Keratinocyte (primary cell): Measurements from ENCODE around the gene MED16. TPM values are rescaled to one million over a fixed set of nuclear protein-coding genes. Genes with fewer than 3 reads are reported as not detected.

Experiments used
- DNase-seq: peaks from one replicate; pipeline ENCODE4 v3.0.0-alpha.2; 2011; ENCODE audit warnings: low read depth, missing footprints, low spot score
- FAIRE-seq: peaks from 2 replicates; lab custom pipeline; 2011; peaks lifted over from hg19 to GRCh38; lab: Jason Lieb, UNC
- H2AFZ ChIP-seq: 2 replicates; pipeline ENCODE4 v1.6.0; 2012; ENCODE audit warnings: low read length, control low read depth, inconsistent platforms; ENCODE audit not compliant: control insufficient read depth
- H3K27ac ChIP-seq: 2 replicates; pipeline ENCODE4 v1.5.1; 2011; ENCODE audit warnings: low read length; ENCODE audit not compliant: control insufficient read depth, insufficient read depth
- H3K27me3 ChIP-seq: 3 replicates; pipeline ENCODE4 v1.6.0; 2011; ENCODE audit warnings: low read length; ENCODE audit not compliant: control insufficient read depth, insufficient read depth; ENCODE audit errors: extremely low read depth
- H3K36me3 ChIP-seq, 2 experiments: 2 replicates in 1 of 2; 3 replicates in 1 of 2; pipeline ENCODE4 v1.5.1; 2011; ENCODE audit warnings: low read length in 2 of 2, mild to moderate bottlenecking in 1 of 2; ENCODE audit not compliant: control insufficient read depth in 2 of 2, insufficient read depth in 2 of 2; ENCODE audit errors: extremely low read depth in 1 of 2
- H3K4me1 ChIP-seq: 3 replicates; pipeline ENCODE4 v1.5.1; 2011; ENCODE audit warnings: low read length; ENCODE audit not compliant: control insufficient read depth, insufficient read depth; ENCODE audit errors: extremely low read depth
- H3K4me2 ChIP-seq: 3 replicates; pipeline ENCODE4 v1.6.0; 2011; ENCODE audit warnings: low read depth, low read length; ENCODE audit not compliant: control insufficient read depth, insufficient read depth; ENCODE audit errors: extremely low read depth
- H3K4me3 ChIP-seq, 3 experiments: fragments of 200-600 bp in 1 of 3; sonication (generic) in 1 of 3; 2 replicates in 2 of 3; 3 replicates in 1 of 3; pipeline ENCODE4 v1.5.1; 2011 to 2016; ENCODE audit warnings: low read length in 3 of 3, mild to moderate bottlenecking in 3 of 3, control low read depth in 2 of 3, inconsistent platforms in 1 of 3, low read depth in 1 of 3, mixed read lengths in 1 of 3, mixed run types in 1 of 3, moderate library complexity in 1 of 3; ENCODE audit not compliant: control insufficient read depth in 2 of 3, insufficient read depth in 2 of 3; ENCODE audit errors: extremely low read depth in 1 of 3
- H3K79me2 ChIP-seq: 2 replicates; pipeline ENCODE4 v1.6.0; 2012; ENCODE audit warnings: low read length; ENCODE audit not compliant: control insufficient read depth, insufficient read depth
- H3K9ac ChIP-seq: 3 replicates; pipeline ENCODE4 v1.6.0; 2011; ENCODE audit warnings: low read length; ENCODE audit not compliant: control insufficient read depth, insufficient read depth; ENCODE audit errors: extremely low read depth
- H3K9me1 ChIP-seq: 3 replicates; pipeline ENCODE4 v1.6.0; 2011; ENCODE audit warnings: low read length; ENCODE audit not compliant: control insufficient read depth, insufficient read depth; ENCODE audit errors: extremely low read depth
- H3K9me3 ChIP-seq: 2 replicates; pipeline ENCODE4 v1.5.1; 2012; ENCODE audit warnings: low read depth, low read length; ENCODE audit not compliant: control insufficient read depth
- H4K20me1 ChIP-seq: 3 replicates; pipeline ENCODE4 v1.6.0; 2011; ENCODE audit warnings: low read length; ENCODE audit not compliant: control insufficient read depth, insufficient read depth; ENCODE audit errors: extremely low read depth
- EZH2 ChIP-seq: IDR thresholded peaks from one replicate; pipeline ENCODE4 v1.6.1; 2012; ENCODE audit warnings: inconsistent platforms, mild to moderate bottlenecking, low read length, moderate library complexity
- dilution Hi-C: fragments of 300-500 bp; cut with MboI; formaldehyde crosslinking; loops from one replicate; pipeline ENCODE4 v1.7.0; 2020; ENCODE audit warnings: low sequenced_read_pairs; ENCODE audit not compliant: extremely low pct_ligation_motif_present
- polyA plus RNA-seq, 5 experiments: library from polyadenylated mRNA; depleted of rRNA in 3 of 5; stranded (reverse) in 3 of 5; stranded (forward) in 1 of 5; unstranded in 1 of 5; fragments of >200 nt; gene quantifications; 1 replicate in 1 of 5; 2 replicates in 3 of 5; 3 replicates in 1 of 5; pipeline versions ENCODE4 v1.2.1 to v1.2.3, GENCODE V29; 2011 to 2012; ENCODE audit warnings: missing spikeins in 2 of 5, low read depth in 1 of 5, low replicate concordance in 1 of 5
- TF ChIP-seq, protein P1 (sequence below), 3 experiments: IDR thresholded peaks in 1 of 3; conservative IDR thresholded peaks in 1 of 3; optimal IDR thresholded peaks in 1 of 3; 2 replicates in 2 of 3; 3 replicates in 1 of 3; pipeline versions ENCODE3 to v1.5.1; 2011; ENCODE audit warnings: low read length in 3 of 3, mild to moderate bottlenecking in 3 of 3, moderate library complexity in 2 of 3, control low read depth in 1 of 3, inconsistent platforms in 1 of 3; ENCODE audit not compliant: insufficient read depth in 2 of 3; ENCODE audit errors: extremely low read depth in 1 of 3

The MED16 gene
- polyA plus RNA-seq, 1 donor (not counting 4 experiments of a cell fraction or from before 2014, with no cell fraction given), result 9.7 TPM

DNA sequence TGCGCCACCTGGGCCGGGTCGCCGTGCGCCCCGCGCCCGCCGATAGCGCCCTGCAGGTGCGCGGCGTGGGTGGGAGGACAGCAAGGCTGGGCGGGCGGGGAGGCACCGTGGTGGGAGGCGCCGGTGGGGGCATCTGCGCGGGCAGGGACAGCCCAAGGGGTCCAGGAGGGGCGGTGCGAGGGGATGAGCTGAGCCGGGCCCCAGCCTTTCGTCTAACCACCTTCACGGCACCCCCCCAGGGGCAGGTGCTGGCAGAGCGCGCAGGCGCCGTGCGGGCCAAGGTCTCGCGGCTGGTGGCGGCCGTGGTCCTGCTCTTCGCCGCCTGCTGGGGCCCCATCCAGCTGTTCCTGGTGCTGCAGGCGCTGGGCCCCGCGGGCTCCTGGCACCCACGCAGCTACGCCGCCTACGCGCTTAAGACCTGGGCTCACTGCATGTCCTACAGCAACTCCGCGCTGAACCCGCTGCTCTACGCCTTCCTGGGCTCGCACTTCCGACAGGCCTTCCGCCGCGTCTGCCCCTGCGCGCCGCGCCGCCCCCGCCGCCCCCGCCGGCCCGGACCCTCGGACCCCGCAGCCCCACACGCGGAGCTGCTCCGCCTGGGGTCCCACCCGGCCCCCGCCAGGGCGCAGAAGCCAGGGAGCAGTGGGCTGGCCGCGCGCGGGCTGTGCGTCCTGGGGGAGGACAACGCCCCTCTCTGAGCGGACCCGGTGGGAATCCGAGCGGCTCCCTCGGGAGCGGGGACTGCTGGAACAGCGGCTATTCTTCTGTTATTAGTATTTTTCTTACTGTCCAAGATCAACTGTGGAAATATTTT, 27.3 kb upstream of the MED16 start:
- FAIRE-seq (no peak), DNase-seq (no peak)
- Histone ChIP-seq H3K9ac (no peak overlapping the region), H3K4me2 (peak overlapping the region; percentile 48), H3K79me2 (no peaks in the 10 kb centered on the region), H3K27ac (no peak overlapping the region), H3K4me3 (peak overlapping the region in 1 of 3 experiments; percentile 27), H3K27me3 (peaks cover 43% of the 10 kb centered on the region), H3K4me1 (peaks cover 9% of the 10 kb centered on the region), H4K20me1 (no peaks in the 10 kb centered on the region), H3K9me3 (no peaks in the 10 kb centered on the region), H2AFZ (no peak overlapping the region), H3K9me1 (no peaks in the 10 kb centered on the region), H3K36me3 (no peaks in the 10 kb centered on the region)
- dilution Hi-C loops, result no loop called here
- TF ChIP-seq EZH2, result no peak
- TF ChIP-seq, protein P1, sequence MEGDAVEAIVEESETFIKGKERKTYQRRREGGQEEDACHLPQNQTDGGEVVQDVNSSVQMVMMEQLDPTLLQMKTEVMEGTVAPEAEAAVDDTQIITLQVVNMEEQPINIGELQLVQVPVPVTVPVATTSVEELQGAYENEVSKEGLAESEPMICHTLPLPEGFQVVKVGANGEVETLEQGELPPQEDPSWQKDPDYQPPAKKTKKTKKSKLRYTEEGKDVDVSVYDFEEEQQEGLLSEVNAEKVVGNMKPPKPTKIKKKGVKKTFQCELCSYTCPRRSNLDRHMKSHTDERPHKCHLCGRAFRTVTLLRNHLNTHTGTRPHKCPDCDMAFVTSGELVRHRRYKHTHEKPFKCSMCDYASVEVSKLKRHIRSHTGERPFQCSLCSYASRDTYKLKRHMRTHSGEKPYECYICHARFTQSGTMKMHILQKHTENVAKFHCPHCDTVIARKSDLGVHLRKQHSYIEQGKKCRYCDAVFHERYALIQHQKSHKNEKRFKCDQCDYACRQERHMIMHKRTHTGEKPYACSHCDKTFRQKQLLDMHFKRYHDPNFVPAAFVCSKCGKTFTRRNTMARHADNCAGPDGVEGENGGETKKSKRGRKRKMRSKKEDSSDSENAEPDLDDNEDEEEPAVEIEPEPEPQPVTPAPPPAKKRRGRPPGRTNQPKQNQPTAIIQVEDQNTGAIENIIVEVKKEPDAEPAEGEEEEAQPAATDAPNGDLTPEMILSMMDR (optimal IDR thresholded peaks at IDR 0.05 in 1 of 3, IDR thresholded peaks at IDR 0.05 in 1 of 3, conservative IDR thresholded peaks at IDR 0.05 in 1 of 3; ENCODE audit: extremely low read depth in 1 of 3, insufficient read depth in 2 of 3, low read length in 3 of 3), result no peak

DNA sequence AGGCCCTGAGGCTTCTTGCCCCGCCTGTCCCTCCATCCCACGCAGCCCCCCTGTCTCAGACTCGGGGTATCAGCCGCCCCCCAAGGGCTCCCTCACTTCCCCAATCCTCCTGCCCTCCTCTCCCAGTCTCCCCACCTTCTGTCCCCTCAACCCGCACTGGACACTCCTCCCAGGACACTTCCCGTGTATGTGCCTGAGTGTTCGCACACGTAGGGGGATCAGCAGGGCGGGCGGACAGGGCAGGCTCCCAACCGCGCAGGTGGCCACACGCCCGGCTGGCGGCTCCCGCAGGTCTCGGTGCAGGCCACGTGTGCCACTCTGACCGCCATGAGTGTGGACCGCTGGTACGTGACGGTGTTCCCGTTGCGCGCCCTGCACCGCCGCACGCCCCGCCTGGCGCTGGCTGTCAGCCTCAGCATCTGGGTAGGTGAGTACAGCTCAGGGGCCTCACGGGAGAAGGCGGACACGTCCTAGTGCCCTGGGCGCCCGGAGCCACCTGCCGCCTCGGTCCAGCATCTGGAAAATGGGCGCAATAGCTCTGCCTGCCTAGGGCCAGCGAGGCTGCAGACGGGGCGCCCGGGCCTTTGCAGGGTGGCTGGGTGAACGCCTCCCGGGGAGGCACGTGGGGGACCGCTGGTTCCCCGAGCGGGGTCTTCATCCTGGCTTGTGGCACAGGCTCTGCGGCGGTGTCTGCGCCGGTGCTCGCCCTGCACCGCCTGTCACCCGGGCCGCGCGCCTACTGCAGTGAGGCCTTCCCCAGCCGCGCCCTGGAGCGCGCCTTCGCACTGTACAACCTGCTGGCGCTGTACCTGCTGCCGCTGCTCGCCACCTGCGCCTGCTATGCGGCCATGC, 26.4 kb upstream of the MED16 start:
- Histone ChIP-seq H3K4me3 (no peak overlapping the region), H3K4me2 (no peak overlapping the region), H3K36me3 (no peaks in the 10 kb centered on the region), H3K79me2 (no peaks in the 10 kb centered on the region), H3K9me1 (no peaks in the 10 kb centered on the region), H3K9ac (no peak overlapping the region), H3K4me1 (peaks cover 4% of the 10 kb centered on the region), H3K27ac (no peak overlapping the region), H3K9me3 (no peaks in the 10 kb centered on the region), H4K20me1 (no peaks in the 10 kb centered on the region), H2AFZ (no peak overlapping the region), H3K27me3 (peaks cover 43% of the 10 kb centered on the region)
- FAIRE-seq (no peak), DNase-seq (no peak)
- TF ChIP-seq, protein P1 (optimal IDR thresholded peaks at IDR 0.05 in 1 of 3, IDR thresholded peaks at IDR 0.05 in 1 of 3, conservative IDR thresholded peaks at IDR 0.05 in 1 of 3; ENCODE audit: extremely low read depth in 1 of 3, insufficient read depth in 2 of 3, low read length in 3 of 3), result no peak
- TF ChIP-seq EZH2, result peak; percentile 79
- dilution Hi-C loops, result no loop called here
